Choroid plexus epithelial cell (primary cell): ENCODE measurements around the gene WWOX.

ENCODE experiments used
- DNase-seq: peaks from one replicate; pipeline ENCODE4 v3.0.0-alpha.2; 2010; ENCODE audit warnings: low read depth
- H3K4me3 ChIP-seq: 2 replicates; pipeline ENCODE4 v1.5.1; 2011; ENCODE audit warnings: low read depth, mild to moderate bottlenecking, control low read depth, low read length, moderate library complexity
- CTCF ChIP-seq: conservative IDR thresholded peaks from 2 replicates; pipeline ENCODE4 v1.5.1; 2011; ENCODE audit warnings: low read depth, mild to moderate bottlenecking, control low read depth, inconsistent platforms, low read length, moderate library complexity

Gene WWOX

GRCh38 chr16:79202977-79203376 is 1103.5 kb downstream of the WWOX start:
- no peak for DNase-seq
- TF ChIP-seq CTCF, result no peak

GRCh38 chr16:79204486-79204885 is 1105.0 kb downstream of the WWOX start:
- H3K4me3 ChIP-seq, result no peak overlapping the region
- no peak for DNase-seq
- TF ChIP-seq CTCF, result no peak

More at GRCh38 chr16:79202977-79203376, 1103.5 kb downstream of the WWOX start:
- no peak overlapping the region for H3K4me3 ChIP-seq

GRCh38 chr16:79206889-79207288 is 1107.4 kb downstream of the WWOX start:
- DNase-seq, result no peak
- TF ChIP-seq CTCF, result no peak

GRCh38 chr16:79209308-79209707 is 1109.9 kb downstream of the WWOX start:
- H3K4me3 ChIP-seq, result no peak overlapping the region
- DNase-seq, result no peak
- TF ChIP-seq CTCF, result no peak

More at GRCh38 chr16:79206889-79207288, 1107.4 kb downstream of the WWOX start:
- H3K4me3 ChIP-seq, result no peak overlapping the region

GRCh38 chr16:79210607-79211006 is 1111.2 kb downstream of the WWOX start:
- H3K4me3 ChIP-seq, result no peak overlapping the region
- no peak for TF ChIP-seq CTCF
- no peak for DNase-seq

GRCh38 chr16:79211586-79211985 is 1112.1 kb downstream of the WWOX start:
- DNase-seq, result no peak
- no peak for TF ChIP-seq CTCF
- H3K4me3 ChIP-seq, result no peak overlapping the region

- no peak for DNase-seq
- H3K4me3 ChIP-seq, result no peak overlapping the region
- TF ChIP-seq CTCF, result no peak
Observed at GRCh38 chr16:79212114-79212791, 1112.8 kb downstream of the WWOX start.
